Activated CD8-positive, alpha-beta memory T cell treated with anti-CD3 and anti-CD28 coated beads for 1 hour (primary cell): ENCODE data around the gene FPR1.

Experiments
- DNase-seq, 2 donors: peaks; one replicate each; pipeline ENCODE4 v3.0.0-alpha.2; 2020; ENCODE audit warnings: low read depth in 1 of 2; ENCODE audit errors: extremely low read depth in 1 of 2

The FPR1 gene, protein sequence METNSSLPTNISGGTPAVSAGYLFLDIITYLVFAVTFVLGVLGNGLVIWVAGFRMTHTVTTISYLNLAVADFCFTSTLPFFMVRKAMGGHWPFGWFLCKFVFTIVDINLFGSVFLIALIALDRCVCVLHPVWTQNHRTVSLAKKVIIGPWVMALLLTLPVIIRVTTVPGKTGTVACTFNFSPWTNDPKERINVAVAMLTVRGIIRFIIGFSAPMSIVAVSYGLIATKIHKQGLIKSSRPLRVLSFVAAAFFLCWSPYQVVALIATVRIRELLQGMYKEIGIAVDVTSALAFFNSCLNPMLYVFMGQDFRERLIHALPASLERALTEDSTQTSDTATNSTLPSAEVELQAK

GRCh38 chr19:51751655-51752054 is at the start of gene FPR1:
Gene FPR1, minus strand, starts transcription at chr19:51751878. Its CDS starts 4,884 bp downstream, at chr19:51746994.
- no peak for DNase-seq

DNA sequence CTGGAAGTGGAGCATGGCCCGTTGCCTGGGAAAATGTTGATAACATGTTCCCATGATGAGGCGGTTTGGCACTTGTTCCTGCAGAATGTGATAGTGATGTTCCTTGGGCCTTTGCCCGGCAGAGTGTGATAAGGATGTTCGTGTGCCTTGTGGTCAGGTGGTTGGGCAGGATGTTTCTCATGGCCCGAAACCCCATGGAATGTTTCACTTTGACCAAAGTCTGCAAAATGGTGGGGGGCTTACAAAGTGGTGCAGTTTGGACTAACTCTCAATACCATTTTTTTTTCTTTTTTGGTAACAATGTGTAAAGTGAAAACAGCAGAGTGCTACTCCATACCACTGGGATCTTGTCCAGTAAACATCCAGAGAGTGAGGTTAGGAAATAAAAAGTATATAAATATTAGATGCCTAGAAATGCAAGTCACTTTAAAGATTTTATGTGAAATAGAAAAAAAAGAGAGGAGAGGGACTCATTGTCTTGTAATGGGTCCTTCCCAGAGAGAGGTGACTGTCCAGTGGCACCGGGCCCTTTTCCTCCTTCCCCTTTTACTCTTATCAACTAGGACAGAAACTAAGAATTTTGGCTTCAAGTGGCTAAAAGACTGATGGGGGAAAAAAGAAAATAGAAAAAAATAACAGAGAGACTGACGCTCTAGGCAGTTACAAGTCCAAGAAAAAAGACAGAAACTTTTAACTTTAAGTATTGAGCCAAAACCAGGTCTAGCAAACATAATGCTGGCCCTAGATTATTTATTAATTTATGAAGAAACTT is 49.0 kb upstream of the FPR1 start:
- DNase-seq = no peak

- no peak for DNase-seq
Observed at GRCh38 chr19:51799774-51800472, 48.2 kb upstream of the FPR1 start.

DNA sequence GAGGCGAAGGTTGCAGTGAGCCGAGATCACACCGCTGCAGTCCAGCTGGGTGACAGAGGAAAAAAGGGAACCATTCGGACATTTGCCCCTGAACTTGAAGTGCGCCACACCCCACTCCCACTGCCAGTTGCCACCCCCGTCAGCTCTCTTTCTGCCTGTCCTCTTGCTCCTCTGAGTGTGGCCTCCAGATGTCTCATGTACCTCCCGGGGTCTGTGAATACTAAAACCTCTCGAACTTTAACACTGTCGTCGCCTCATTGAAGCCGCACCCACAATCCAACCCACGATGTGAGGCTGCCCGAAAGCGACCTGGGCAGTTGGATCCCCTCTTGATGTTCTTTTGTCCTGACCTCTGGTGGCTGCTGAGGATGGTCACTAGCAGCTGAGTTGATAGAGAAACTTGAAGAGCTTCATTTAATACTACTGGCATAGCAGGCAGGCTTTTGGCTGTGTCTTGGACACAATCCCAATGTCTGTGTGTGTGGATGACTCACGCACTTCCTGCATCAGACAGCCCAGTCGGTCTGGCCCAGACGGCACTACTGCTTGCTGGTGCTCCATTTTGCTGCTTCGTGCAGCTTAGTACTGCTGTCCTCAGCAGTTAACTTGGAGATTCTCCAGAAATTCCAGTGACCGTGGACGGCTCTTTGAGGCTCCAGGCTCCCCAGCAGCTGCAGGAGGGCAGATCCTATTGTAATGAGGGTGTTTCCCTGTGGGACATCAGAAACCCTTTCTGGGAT is 47.5 kb upstream of the FPR1 start:
- DNase-seq = no peak

- DNase-seq = no peak
Observed at GRCh38 chr19:51798062-51798461, 46.4 kb upstream of the FPR1 start.

DNA sequence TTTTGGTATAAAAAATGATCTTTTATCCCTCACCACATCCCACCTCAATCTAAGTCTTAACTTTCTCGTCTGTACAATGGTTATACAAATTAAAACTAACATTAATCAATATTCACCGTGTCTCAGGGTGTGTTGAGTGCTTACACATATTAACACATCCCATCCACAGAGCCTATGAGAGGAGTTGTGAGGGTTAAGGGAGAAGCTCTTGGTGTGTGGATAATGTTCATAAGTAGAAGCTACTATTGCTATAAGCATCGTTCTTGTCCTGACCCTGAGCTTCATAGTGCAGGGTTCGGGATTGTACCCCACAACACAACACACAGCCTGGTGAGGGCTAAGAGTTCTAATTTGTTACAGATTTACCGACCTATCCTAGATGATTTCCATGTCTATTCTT is 45.8 kb upstream of the FPR1 start:
- no peak for DNase-seq

DNA sequence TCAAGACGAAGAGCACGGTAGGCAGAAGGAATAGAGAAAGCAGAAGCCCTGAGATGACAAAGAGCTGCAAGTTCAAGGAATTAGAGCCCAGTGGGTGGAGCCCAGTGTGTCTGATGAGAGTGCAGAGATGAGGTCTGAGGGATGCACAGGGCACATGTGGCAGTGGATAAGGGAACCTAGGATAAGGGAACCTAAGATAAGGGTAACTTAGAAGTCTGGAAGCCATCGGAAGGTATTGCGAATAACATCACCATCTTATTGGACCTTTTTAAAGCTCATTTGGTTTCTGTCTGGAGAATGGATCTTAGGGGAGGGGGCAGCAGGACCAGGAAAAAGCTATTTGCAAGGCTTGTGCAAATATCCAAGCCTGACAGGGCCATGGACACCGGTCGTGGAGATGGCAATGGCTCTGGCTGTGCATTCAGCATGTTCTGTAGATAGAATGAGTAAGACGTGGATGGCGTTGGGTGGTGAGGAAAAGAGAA is 44.6 kb upstream of the FPR1 start:
- DNase-seq = no peak

- no peak for DNase-seq
Observed at GRCh38 chr19:51794885-51795490, 43.3 kb upstream of the FPR1 start, which contains the start of gene FPR3. Gene FPR3, plus strand, starts transcription at chr19:51795157. Its CDS starts 28,592 bp downstream, at chr19:51823749.

- DNase-seq = no peak
Observed at GRCh38 chr19:51793994-51794393, 42.3 kb upstream of the FPR1 start.

DNA sequence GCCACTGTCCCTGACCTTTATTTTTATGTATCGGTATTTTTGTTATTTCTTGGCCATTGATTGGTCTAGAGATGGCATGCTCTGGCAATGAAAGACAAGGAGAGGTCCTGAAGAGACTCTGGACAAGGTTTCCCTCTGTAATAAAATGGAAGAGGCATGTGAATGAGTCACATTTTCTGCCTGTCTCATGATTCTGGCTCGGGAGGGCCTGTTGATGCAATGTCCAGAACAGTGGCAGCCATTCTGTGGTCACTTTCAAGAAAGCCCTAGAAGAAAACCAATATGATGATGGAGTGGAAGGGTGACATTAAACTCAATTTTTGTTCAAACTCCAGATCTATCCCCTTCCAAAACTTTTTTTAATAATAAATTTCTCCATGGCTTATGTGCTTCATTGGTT is 41.3 kb upstream of the FPR1 start:
- DNase-seq = no peak

- DNase-seq = no peak
Observed at GRCh38 chr19:51789061-51789795, 37.5 kb upstream of the FPR1 start.

DNA sequence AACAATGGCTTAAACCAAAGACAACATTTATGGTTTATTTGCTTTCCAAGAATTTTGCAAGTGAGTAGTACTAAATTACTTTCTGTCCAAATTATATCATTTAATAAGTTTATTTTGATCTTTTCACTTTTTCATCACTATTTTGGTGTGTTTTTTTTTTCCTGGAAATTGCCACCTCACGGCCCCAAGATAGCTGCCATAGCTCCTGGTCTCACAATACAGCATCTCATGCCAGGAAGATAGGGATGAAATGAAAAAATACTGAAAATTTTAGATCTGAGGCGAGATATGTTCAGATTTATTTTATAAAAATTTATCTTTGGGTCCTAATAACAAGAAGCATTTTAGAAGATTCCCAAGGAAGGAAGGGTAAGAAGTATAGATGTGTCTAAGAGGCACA is 36.4 kb upstream of the FPR1 start:
- no peak for DNase-seq

GRCh38 chr19:51786646-51787494 is 35.2 kb upstream of the FPR1 start:
- no peak for DNase-seq

DNA sequence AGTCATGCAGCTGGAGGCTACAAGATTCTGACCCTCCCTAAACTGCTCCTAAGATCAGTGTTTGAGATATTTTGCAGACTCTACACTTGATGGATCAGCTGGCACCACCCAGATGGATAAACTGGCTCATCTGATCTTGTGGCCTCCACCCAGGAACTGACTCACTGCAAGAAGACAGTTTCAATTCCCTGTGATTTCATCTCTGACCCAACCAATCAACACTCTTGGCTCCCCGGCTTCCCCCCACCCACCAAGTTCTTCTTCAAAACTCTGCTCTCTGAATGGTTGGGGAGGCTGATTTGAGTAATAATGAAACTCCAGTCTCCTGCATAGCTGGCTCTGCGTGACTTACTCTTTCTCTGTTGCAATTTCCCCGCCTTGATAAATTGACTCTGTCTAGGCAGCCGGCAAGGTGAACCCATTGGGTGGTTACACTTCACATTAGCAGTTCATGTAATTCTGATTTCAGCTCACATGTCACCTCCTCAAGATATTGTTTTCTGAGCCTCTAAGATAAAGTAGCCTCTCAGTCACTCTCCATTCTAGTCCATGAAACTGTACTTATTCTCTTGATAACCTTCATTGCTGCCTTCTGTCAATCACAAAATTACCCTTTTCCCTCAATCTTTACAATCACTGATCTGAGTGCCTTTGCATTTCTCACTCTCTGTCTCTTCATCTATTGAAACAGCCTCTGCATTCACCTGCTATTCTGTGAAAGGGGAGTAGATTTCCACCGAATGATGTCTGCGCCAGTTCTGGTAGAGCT is 33.4 kb upstream of the FPR1 start:
- DNase-seq = no peak

DNA sequence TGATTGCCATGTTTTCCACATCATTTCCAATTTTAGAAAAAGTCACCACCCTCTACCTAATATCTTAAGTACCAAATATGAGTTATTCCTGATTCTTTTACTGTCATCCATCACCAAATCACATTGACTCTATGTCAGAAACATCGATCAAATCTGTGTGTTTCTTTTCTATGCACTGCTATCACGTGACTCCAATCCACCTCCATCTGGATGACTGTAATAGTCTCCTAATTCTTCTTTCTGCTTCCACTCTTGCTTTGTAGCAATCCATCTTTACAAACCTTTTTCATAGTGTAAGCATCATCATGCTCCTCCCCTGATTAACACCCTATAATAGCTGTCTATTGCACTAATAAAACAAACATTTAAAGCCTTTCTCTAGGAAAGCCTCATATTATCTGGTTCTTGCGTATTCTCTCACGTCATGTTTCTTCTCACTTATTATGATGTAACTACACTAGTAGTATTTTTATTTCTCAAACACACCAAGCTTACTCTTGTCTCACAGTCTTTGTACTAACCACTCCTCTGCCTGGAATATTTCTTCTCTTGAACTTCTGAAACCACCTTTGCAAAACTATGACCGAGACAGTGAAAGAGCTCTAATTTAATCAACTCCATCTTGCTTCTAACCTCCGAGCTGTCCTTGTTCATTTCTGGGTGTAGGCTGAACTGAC is 32.6 kb upstream of the FPR1 start:
- DNase-seq = no peak

GRCh38 chr19:51783372-51783771 is 31.7 kb upstream of the FPR1 start:
- no peak for DNase-seq

DNA sequence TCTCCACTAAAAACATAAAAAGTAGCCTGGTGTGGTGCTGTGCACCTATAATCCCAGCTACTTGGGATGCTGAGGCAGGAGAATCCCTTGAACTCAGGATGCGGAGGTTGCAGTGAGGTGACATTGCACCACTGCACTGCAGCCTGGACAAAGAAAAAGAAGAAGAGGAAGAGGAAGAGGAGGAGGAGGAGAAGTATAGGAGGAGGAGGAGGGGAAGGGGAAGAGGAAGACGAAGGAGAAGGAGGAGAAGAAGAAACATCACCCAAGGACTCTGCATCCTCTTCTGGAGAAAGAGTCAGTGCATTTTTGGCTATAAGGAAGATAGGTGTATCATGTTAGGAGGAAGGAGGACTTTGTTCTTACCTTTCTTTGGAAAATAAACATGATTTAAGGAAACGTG is 30.3 kb upstream of the FPR1 start:
- no peak for DNase-seq
